H9 (cell line): ENCODE data around the gene RNASEH2B. TPM values are rescaled to one million over a fixed set of nuclear protein-coding genes. Genes with fewer than 3 reads are reported as not detected.

Experiments used
- DNase-seq: peaks from one replicate; pipeline ENCODE4 v3.0.0-alpha.2; 2017
- H2AFZ ChIP-seq: one replicate; pipeline ENCODE4 v1.6.1; 2013; ENCODE audit warnings: mild to moderate bottlenecking, low read length, control low read depth, moderate library complexity
- H2AK5ac ChIP-seq: 2 replicates; pipeline ENCODE4 v1.6.1; 2013; ENCODE audit warnings: low read length, control low read depth, mixed read lengths; ENCODE audit not compliant: insufficient read length
- H2BK120ac ChIP-seq: one replicate; pipeline ENCODE4 v1.6.1; 2013; ENCODE audit warnings: low read depth, mild to moderate bottlenecking, low read length, control low read depth, inconsistent platforms; ENCODE audit not compliant: poor library complexity, severe bottlenecking
- H2BK12ac ChIP-seq: 2 replicates; pipeline ENCODE4 v1.6.1; 2013; ENCODE audit warnings: low read length, control low read depth, mixed read lengths, low read depth; ENCODE audit not compliant: insufficient read length
- H2BK15ac ChIP-seq: 2 replicates; pipeline ENCODE4 v1.6.1; 2013; ENCODE audit warnings: low read depth, low read length, control low read depth
- H2BK20ac ChIP-seq: one replicate; pipeline ENCODE4 v1.6.1; 2013; ENCODE audit warnings: low read depth, mild to moderate bottlenecking, low read length, control low read depth, inconsistent platforms; ENCODE audit not compliant: poor library complexity, severe bottlenecking
- H2BK5ac ChIP-seq: 2 replicates; pipeline ENCODE4 v1.6.1; 2013; ENCODE audit warnings: low read length, control low read depth, mixed read lengths; ENCODE audit not compliant: insufficient read length
- H3K14ac ChIP-seq: 2 replicates; pipeline ENCODE4 v1.6.1; 2013; ENCODE audit warnings: low read length, control low read depth; ENCODE audit not compliant: insufficient read depth
- H3K18ac ChIP-seq: 2 replicates; pipeline ENCODE4 v1.6.1; 2013; ENCODE audit warnings: low read depth, mild to moderate bottlenecking, mixed read lengths, low read length, control low read depth; ENCODE audit not compliant: insufficient read length
- H3K23ac ChIP-seq: 2 replicates; pipeline ENCODE4 v1.6.1; 2013; ENCODE audit warnings: low read length, control low read depth, mixed read lengths, low read depth; ENCODE audit not compliant: insufficient read length
- H3K23me2 ChIP-seq: 2 replicates; pipeline ENCODE4 v1.6.1; 2013; ENCODE audit warnings: low read depth, mild to moderate bottlenecking, mixed read lengths, low read length, control low read depth; ENCODE audit not compliant: insufficient read length, poor library complexity, severe bottlenecking
- H3K27ac ChIP-seq: 2 replicates; pipeline ENCODE4 v1.5.1; 2013; ENCODE audit warnings: low read length, control low read depth, mixed read lengths, low read depth; ENCODE audit not compliant: insufficient read length
- H3K27me3 ChIP-seq: 2 replicates; pipeline ENCODE4 v1.6.1; 2013; ENCODE audit warnings: low read length, control low read depth, inconsistent platforms; ENCODE audit not compliant: insufficient read depth
- H3K4ac ChIP-seq: 2 replicates; pipeline ENCODE4 v1.6.1; 2013; ENCODE audit warnings: low read depth, mild to moderate bottlenecking, control low read depth, inconsistent platforms, low read length, moderate library complexity
- H3K4me1 ChIP-seq: 2 replicates; pipeline ENCODE4 v1.6.1; 2013; ENCODE audit warnings: low read length, control low read depth, inconsistent platforms; ENCODE audit not compliant: insufficient read depth
- H3K4me2 ChIP-seq: 2 replicates; pipeline ENCODE4 v1.6.1; 2013; ENCODE audit warnings: low read length, control low read depth, mixed read lengths; ENCODE audit not compliant: insufficient read length, insufficient read depth
- H3K56ac ChIP-seq: 2 replicates; pipeline ENCODE4 v1.6.1; 2013; ENCODE audit warnings: low read depth, mild to moderate bottlenecking, mixed read lengths, low read length, control low read depth; ENCODE audit not compliant: insufficient read length
- H3K79me1 ChIP-seq: 2 replicates; pipeline ENCODE4 v1.6.1; 2013; ENCODE audit warnings: low read depth, mild to moderate bottlenecking, moderate library complexity, low read length, control low read depth, inconsistent platforms; ENCODE audit not compliant: insufficient read depth, poor library complexity, severe bottlenecking
- H3K79me2 ChIP-seq: 2 replicates; pipeline ENCODE4 v1.6.1; 2013; ENCODE audit warnings: low read length, control low read depth, inconsistent platforms; ENCODE audit not compliant: insufficient read depth
- H3K9ac ChIP-seq: 2 replicates; pipeline ENCODE4 v1.6.1; 2013; ENCODE audit warnings: low read length, control low read depth, mixed read lengths; ENCODE audit not compliant: insufficient read length; ENCODE audit errors: extremely low read depth
- H3K9me3 ChIP-seq: one replicate; pipeline ENCODE4 v1.6.1; 2013; ENCODE audit warnings: low read depth, low read length, inconsistent platforms; ENCODE audit not compliant: control insufficient read depth
- H3T11ph ChIP-seq: one replicate; pipeline ENCODE4 v1.6.1; 2013; ENCODE audit warnings: mild to moderate bottlenecking, low read length, control low read depth, inconsistent platforms
- H4K20me1 ChIP-seq: one replicate; pipeline ENCODE4 v1.6.1; 2013; ENCODE audit not compliant: control insufficient read depth, insufficient read length, insufficient read depth
- H4K5ac ChIP-seq: 2 replicates; pipeline ENCODE4 v1.6.1; 2013; ENCODE audit warnings: low read depth, mild to moderate bottlenecking, mixed read lengths, low read length, control low read depth; ENCODE audit not compliant: insufficient read length
- H4K8ac ChIP-seq: replicated peaks from 2 replicates; pipeline ENCODE4 v1.6.1; 2013; ENCODE audit warnings: low read length, control low read depth, mixed read lengths, low read depth; ENCODE audit not compliant: insufficient read length
- H4K91ac ChIP-seq: 2 replicates; pipeline ENCODE4 v1.6.1; 2013; ENCODE audit warnings: low read depth, mild to moderate bottlenecking, moderate library complexity, mixed read lengths, low read length, control low read depth; ENCODE audit not compliant: insufficient read length
- H3K27ac Mint-ChIP-seq, 3 experiments: 2 replicates in 2 of 3; 3 replicates in 1 of 3; pipeline ENCODE4 v1.8.0; 2020 to 2021; ENCODE audit warnings: mixed read lengths in 3 of 3, mild to moderate bottlenecking in 1 of 3, moderate library complexity in 1 of 3
- H3K27me3 Mint-ChIP-seq: 2 replicates; pipeline ENCODE4 v1.8.0; 2021; ENCODE audit warnings: low read depth, mild to moderate bottlenecking, moderate library complexity, mixed read lengths
- H3K36me3 Mint-ChIP-seq, 3 experiments: 2 replicates in 2 of 3; 3 replicates in 1 of 3; pipeline ENCODE4 v1.8.0; 2020 to 2021; ENCODE audit warnings: low read depth in 3 of 3, mixed read lengths in 3 of 3; ENCODE audit not compliant: insufficient read depth in 1 of 3
- H3K4me1 Mint-ChIP-seq, 2 experiments: 2 replicates each; pipeline ENCODE4 v1.8.0; 2020; ENCODE audit warnings: mixed read lengths in 2 of 2
- H3K4me3 Mint-ChIP-seq, 2 experiments: 2 replicates in 1 of 2; 3 replicates in 1 of 2; pipeline ENCODE4 v1.8.0; 2020 to 2021; ENCODE audit warnings: mild to moderate bottlenecking in 2 of 2, mixed read lengths in 2 of 2, moderate library complexity in 1 of 2
- H3K9me3 Mint-ChIP-seq, 2 experiments: 2 replicates in 1 of 2; 3 replicates in 1 of 2; pipeline ENCODE4 v1.8.0; 2020; ENCODE audit warnings: mild to moderate bottlenecking in 2 of 2, mixed read lengths in 2 of 2, moderate library complexity in 1 of 2
- WGBS: extraction: QIAGEN DNeasy Blood & Tissue Kit; methylation state at CpG from one replicate; pipeline ENCODE4 v1.1.7; 2013; ENCODE audit warnings: missing lambda C conversion rate, low lambda C conversion rate, mixed read lengths; ENCODE audit not compliant: insufficient read length; ENCODE audit errors: extremely low coverage; 5-methylcytosine and 5-hydroxymethylcytosine counted together
- total RNA-seq: library from RNA; stranded (reverse); gene quantifications from 2 replicates; pipeline ENCODE4 v1.2.1, GENCODE V29; 2021
- TF ChIP-seq, protein P1 (sequence below): fragments of 200-600 bp; sonication (generic); conservative IDR thresholded peaks from 3 replicates; pipeline ENCODE4 v1.8.0; 2021; ENCODE audit warnings: antibody characterized with exemption, mild to moderate bottlenecking

The RNASEH2B gene
- total RNA-seq, 1 experiment from 2014 or later: 53.9 TPM

GRCh38 chr13:50887151-50887550 is 22.4 kb upstream of the RNASEH2B start:
- H3K9me3 Mint-ChIP-seq: no peaks in the 10 kb centered on the region
- Histone ChIP-seq H3K4me1 (peaks cover 1% of the 10 kb centered on the region; the same call in 1 of the 2 replicates), H4K91ac (no peak overlapping the region), H3K79me1 (no peaks in the 10 kb centered on the region), H2BK20ac (no peak overlapping the region), H4K20me1 (no peaks in the 10 kb centered on the region), H4K5ac (no peak overlapping the region), H3K9ac (no peak overlapping the region), H3K27ac (no peak overlapping the region), H2BK15ac (no peak overlapping the region), H3K18ac (no peak overlapping the region), H3K27me3 (no peaks in the 10 kb centered on the region), H2BK5ac (no peak overlapping the region), H3T11ph (no peak overlapping the region), H3K79me2 (no peaks in the 10 kb centered on the region), H2AK5ac (no peak overlapping the region), H3K4me2 (no peak overlapping the region), H3K14ac (no peak overlapping the region), H4K8ac (no peak overlapping the region), H3K9me3 (no peaks in the 10 kb centered on the region), H3K56ac (no peak overlapping the region), H2AFZ (no peak overlapping the region), H2BK12ac (no peak overlapping the region), H3K23ac (no peak overlapping the region), H2BK120ac (no peak overlapping the region), H3K23me2 (no peaks in the 10 kb centered on the region), H3K4ac (no peak overlapping the region)
- H3K36me3 Mint-ChIP-seq: peaks cover 0 to 3% (median 0%) of the 10 kb centered on the region in 3 experiments; a peak in 2 of 7 replicates
- WGBS: 100% methylated on average over 1 of the region's 7 CpGs
- peaks cover 6 to 10% of the 10 kb centered on the region in 2 experiments for H3K4me1 Mint-ChIP-seq
- no peak overlapping the region for H3K4me3 Mint-ChIP-seq
- TF ChIP-seq, protein P1, sequence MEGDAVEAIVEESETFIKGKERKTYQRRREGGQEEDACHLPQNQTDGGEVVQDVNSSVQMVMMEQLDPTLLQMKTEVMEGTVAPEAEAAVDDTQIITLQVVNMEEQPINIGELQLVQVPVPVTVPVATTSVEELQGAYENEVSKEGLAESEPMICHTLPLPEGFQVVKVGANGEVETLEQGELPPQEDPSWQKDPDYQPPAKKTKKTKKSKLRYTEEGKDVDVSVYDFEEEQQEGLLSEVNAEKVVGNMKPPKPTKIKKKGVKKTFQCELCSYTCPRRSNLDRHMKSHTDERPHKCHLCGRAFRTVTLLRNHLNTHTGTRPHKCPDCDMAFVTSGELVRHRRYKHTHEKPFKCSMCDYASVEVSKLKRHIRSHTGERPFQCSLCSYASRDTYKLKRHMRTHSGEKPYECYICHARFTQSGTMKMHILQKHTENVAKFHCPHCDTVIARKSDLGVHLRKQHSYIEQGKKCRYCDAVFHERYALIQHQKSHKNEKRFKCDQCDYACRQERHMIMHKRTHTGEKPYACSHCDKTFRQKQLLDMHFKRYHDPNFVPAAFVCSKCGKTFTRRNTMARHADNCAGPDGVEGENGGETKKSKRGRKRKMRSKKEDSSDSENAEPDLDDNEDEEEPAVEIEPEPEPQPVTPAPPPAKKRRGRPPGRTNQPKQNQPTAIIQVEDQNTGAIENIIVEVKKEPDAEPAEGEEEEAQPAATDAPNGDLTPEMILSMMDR: no peak
- 0 out of 2 replicates have a peak, but pooled peaks cover 2% of the 10 kb centered on the region for H3K27me3 Mint-ChIP-seq
- no peak overlapping the region for H3K27ac Mint-ChIP-seq
- DNase-seq: no peak
